Liver (tissue), 9 donors: ENCODE results near the gene PDRG1. TPM values are rescaled to one million over a fixed set of nuclear protein-coding genes. Genes with fewer than 3 reads are reported as not detected.

ENCODE experiments used
- DNase-seq: peaks from one replicate; pipeline ENCODE4 v3.0.0-alpha.2; 2017; ENCODE audit warnings: low spot score
- H3K27ac ChIP-seq, 2 donors: one replicate each; pipeline ENCODE4 v1.7.0; 2013; ENCODE audit warnings: inconsistent platforms in 2 of 2, low read length in 2 of 2, control low read depth in 1 of 2, low read depth in 1 of 2, mild to moderate bottlenecking in 1 of 2
- H3K27me3 ChIP-seq, 4 donors: one replicate each; pipeline versions ENCODE4 v1.6.1 to v1.7.0; 2013; ENCODE audit warnings: low read length in 3 of 4, inconsistent platforms in 1 of 4, mild to moderate bottlenecking in 1 of 4, moderate library complexity in 1 of 4; ENCODE audit not compliant: control insufficient read depth in 4 of 4, insufficient read depth in 4 of 4
- H3K36me3 ChIP-seq, 4 donors: one replicate each; pipeline versions ENCODE4 v1.6.1 to v1.7.0; 2013; ENCODE audit warnings: low read length in 3 of 4, mild to moderate bottlenecking in 3 of 4, low read depth in 1 of 4, moderate library complexity in 1 of 4; ENCODE audit not compliant: control insufficient read depth in 4 of 4, insufficient read depth in 3 of 4
- H3K4me1 ChIP-seq, 4 donors: one replicate each; pipeline versions ENCODE4 v1.6.1 to v1.7.0; 2013; ENCODE audit warnings: low read length in 3 of 4, mild to moderate bottlenecking in 3 of 4, moderate library complexity in 1 of 4; ENCODE audit not compliant: control insufficient read depth in 4 of 4, insufficient read depth in 4 of 4
- H3K4me3 ChIP-seq, 3 donors: one replicate each; pipeline versions ENCODE4 v1.6.1 to v1.7.0; 2013; ENCODE audit warnings: low read length in 3 of 3, control low read depth in 1 of 3, low read depth in 1 of 3, mild to moderate bottlenecking in 1 of 3
- H3K9ac ChIP-seq, 2 donors: one replicate each; pipeline ENCODE4 v1.7.0; 2013; ENCODE audit warnings: low read length in 2 of 2, mild to moderate bottlenecking in 2 of 2, moderate library complexity in 2 of 2, control low read depth in 1 of 2, low read depth in 1 of 2
- H3K9me3 ChIP-seq, 4 donors: one replicate each; pipeline versions ENCODE4 v1.6.1 to v1.7.0; 2013; ENCODE audit warnings: low read length in 3 of 4; ENCODE audit not compliant: control insufficient read depth in 4 of 4
- EGR1 ChIP-seq, 2 donors: IDR thresholded peaks; 2 replicates each; pipeline ENCODE4 v1.6.1; 2016 to 2018; ENCODE audit warnings: antibody characterized with exemption in 2 of 2, low read depth in 2 of 2
- FOXA1 ChIP-seq: IDR thresholded peaks from 2 replicates; pipeline ENCODE4 v1.6.1; 2016; ENCODE audit warnings: antibody characterized with exemption
- FOXA2 ChIP-seq: IDR thresholded peaks from 2 replicates; pipeline ENCODE4 v1.6.1; 2016; ENCODE audit warnings: antibody characterized with exemption
- GABPA ChIP-seq, 2 donors: IDR thresholded peaks in 1 of 2; conservative IDR thresholded peaks in 1 of 2; 2 replicates each; pipeline ENCODE4 v1.6.1; 2016; ENCODE audit warnings: antibody characterized with exemption in 2 of 2, mild to moderate bottlenecking in 1 of 2, moderate library complexity in 1 of 2
- HNF4A ChIP-seq, 2 donors: conservative IDR thresholded peaks; 2 replicates each; pipeline ENCODE4 v1.6.1; 2016; ENCODE audit warnings: antibody characterized with exemption in 2 of 2, mild to moderate bottlenecking in 2 of 2
- HNF4G ChIP-seq: IDR thresholded peaks from 2 replicates; pipeline ENCODE4 v1.6.1; 2016; ENCODE audit warnings: antibody characterized with exemption
- JUND ChIP-seq, 2 donors: IDR thresholded peaks; 2 replicates each; pipeline ENCODE4 v1.6.1; 2016; ENCODE audit warnings: antibody characterized with exemption in 2 of 2
- NR2F2 ChIP-seq: IDR thresholded peaks from 2 replicates; pipeline ENCODE4 v1.6.1; 2016; ENCODE audit warnings: antibody characterized with exemption
- RAD21 ChIP-seq, 2 donors: IDR thresholded peaks; 2 replicates each; pipeline ENCODE4 v1.6.1; 2016; ENCODE audit warnings: antibody characterized with exemption in 2 of 2, mild to moderate bottlenecking in 2 of 2
- RXRA ChIP-seq, 2 donors: IDR thresholded peaks; 2 replicates each; pipeline ENCODE4 v1.6.1; 2017 to 2018; ENCODE audit warnings: antibody characterized with exemption in 2 of 2, mild to moderate bottlenecking in 1 of 2
- SP1 ChIP-seq: IDR thresholded peaks from 2 replicates; pipeline ENCODE4 v1.6.1; 2018; ENCODE audit warnings: antibody characterized with exemption, mild to moderate bottlenecking
- TAF1 ChIP-seq: conservative IDR thresholded peaks from 2 replicates; pipeline ENCODE4 v1.6.1; 2016; ENCODE audit warnings: antibody characterized with exemption, mild to moderate bottlenecking
- YY1 ChIP-seq: IDR thresholded peaks from 2 replicates; pipeline ENCODE4 v1.6.1; 2016; ENCODE audit warnings: antibody characterized with exemption, mild to moderate bottlenecking
- WGBS: extraction: QIAGEN DNeasy Blood & Tissue Kit; methylation state at CpG from one replicate; pipeline ENCODE4 v1.1.7; 2013; 5-methylcytosine and 5-hydroxymethylcytosine counted together
- polyA plus RNA-seq, 2 donors: library from polyadenylated mRNA; stranded (reverse) in 1 of 2; unstranded in 1 of 2; fragments of 200-250 nt in 1 of 2; fragments of >200 nt in 1 of 2; fragmentation: Nextera tagmentation in 1 of 2; extraction: Ambion mirVana in 1 of 2; gene quantifications; one replicate each; pipeline versions ENCODE4 v1.2.1 to v1.2.3, GENCODE V29; 2013 to 2015
- total RNA-seq, 2 donors: library from RNA; depleted of rRNA; stranded (reverse); fragments of >200 nt; gene quantifications; one replicate each; pipeline ENCODE4 v1.2.3, GENCODE V29; 2014
- TF ChIP-seq, protein P1 (sequence below): IDR thresholded peaks from 2 replicates; pipeline ENCODE4 v1.6.1; 2016; ENCODE audit warnings: antibody characterized with exemption
- TF ChIP-seq, protein P2 (sequence below): fragments of 150-350 bp; IDR thresholded peaks from 2 replicates; pipeline ENCODE4 v1.5.1; 2017; ENCODE audit warnings: improper control_type of control experiment, low read depth, low read length; ENCODE audit not compliant: missing input control
- TF ChIP-seq, protein P3 (sequence below): IDR thresholded peaks from 2 replicates; pipeline ENCODE4 v1.6.1; 2016; ENCODE audit warnings: antibody characterized with exemption, mild to moderate bottlenecking
- TF ChIP-seq, protein P4 (sequence below): IDR thresholded peaks from 2 replicates; pipeline ENCODE4 v1.6.1; 2016; ENCODE audit warnings: antibody characterized with exemption
- donor health status: healthy.
- donor health status: healthy.
- donor health status: healthy.
- donor health status: healthy.
- donor health status: healthy.

The PDRG1 gene
- total and polyA plus RNA-seq, 4 donors, result 2.2 to 8.0 (median 3.6) TPM

DNA sequence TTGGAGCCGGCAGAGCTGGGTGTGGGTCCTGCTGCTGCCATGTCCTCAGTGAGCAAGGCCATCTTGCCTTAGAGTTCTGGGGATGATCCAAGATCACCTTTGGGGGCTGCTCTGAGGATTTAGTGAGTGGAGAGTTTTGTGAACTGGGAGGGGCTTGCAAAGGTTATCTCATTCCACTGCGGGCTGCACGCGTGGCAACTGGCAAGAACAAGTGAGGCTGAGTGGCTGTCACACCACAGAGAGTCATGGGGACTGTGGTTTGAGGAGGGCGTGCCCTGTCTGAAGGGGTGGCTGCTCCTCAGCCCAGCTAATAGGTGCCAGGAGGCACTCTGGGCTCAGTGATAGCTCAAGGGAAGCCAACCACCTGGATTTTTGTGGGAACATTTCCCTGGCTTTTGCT lies 43.8 kb downstream of the PDRG1 start:
- TF ChIP-seq JUND (IDR thresholded peaks at IDR 0.05) (no peak), GABPA (IDR thresholded peaks at IDR 0.05 in 1 of 2, conservative IDR thresholded peaks at IDR 0.05 in 1 of 2) (no peak), HNF4G (no peak), FOXA2 (no peak), RXRA (IDR thresholded peaks at IDR 0.05) (no peak), YY1 (no peak), HNF4A (conservative IDR thresholded peaks at IDR 0.05) (no peak), TAF1 (no peak), EGR1 (IDR thresholded peaks at IDR 0.05; ENCODE audit: low read depth in 2 of 2) (no peak)
- TF ChIP-seq, protein P1, sequence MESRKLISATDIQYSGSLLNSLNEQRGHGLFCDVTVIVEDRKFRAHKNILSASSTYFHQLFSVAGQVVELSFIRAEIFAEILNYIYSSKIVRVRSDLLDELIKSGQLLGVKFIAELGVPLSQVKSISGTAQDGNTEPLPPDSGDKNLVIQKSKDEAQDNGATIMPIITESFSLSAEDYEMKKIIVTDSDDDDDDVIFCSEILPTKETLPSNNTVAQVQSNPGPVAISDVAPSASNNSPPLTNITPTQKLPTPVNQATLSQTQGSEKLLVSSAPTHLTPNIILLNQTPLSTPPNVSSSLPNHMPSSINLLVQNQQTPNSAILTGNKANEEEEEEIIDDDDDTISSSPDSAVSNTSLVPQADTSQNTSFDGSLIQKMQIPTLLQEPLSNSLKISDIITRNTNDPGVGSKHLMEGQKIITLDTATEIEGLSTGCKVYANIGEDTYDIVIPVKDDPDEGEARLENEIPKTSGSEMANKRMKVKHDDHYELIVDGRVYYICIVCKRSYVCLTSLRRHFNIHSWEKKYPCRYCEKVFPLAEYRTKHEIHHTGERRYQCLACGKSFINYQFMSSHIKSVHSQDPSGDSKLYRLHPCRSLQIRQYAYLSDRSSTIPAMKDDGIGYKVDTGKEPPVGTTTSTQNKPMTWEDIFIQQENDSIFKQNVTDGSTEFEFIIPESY, result no peak
- TF ChIP-seq, protein P2, sequence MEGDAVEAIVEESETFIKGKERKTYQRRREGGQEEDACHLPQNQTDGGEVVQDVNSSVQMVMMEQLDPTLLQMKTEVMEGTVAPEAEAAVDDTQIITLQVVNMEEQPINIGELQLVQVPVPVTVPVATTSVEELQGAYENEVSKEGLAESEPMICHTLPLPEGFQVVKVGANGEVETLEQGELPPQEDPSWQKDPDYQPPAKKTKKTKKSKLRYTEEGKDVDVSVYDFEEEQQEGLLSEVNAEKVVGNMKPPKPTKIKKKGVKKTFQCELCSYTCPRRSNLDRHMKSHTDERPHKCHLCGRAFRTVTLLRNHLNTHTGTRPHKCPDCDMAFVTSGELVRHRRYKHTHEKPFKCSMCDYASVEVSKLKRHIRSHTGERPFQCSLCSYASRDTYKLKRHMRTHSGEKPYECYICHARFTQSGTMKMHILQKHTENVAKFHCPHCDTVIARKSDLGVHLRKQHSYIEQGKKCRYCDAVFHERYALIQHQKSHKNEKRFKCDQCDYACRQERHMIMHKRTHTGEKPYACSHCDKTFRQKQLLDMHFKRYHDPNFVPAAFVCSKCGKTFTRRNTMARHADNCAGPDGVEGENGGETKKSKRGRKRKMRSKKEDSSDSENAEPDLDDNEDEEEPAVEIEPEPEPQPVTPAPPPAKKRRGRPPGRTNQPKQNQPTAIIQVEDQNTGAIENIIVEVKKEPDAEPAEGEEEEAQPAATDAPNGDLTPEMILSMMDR, result no peak
- TF ChIP-seq, protein P3, sequence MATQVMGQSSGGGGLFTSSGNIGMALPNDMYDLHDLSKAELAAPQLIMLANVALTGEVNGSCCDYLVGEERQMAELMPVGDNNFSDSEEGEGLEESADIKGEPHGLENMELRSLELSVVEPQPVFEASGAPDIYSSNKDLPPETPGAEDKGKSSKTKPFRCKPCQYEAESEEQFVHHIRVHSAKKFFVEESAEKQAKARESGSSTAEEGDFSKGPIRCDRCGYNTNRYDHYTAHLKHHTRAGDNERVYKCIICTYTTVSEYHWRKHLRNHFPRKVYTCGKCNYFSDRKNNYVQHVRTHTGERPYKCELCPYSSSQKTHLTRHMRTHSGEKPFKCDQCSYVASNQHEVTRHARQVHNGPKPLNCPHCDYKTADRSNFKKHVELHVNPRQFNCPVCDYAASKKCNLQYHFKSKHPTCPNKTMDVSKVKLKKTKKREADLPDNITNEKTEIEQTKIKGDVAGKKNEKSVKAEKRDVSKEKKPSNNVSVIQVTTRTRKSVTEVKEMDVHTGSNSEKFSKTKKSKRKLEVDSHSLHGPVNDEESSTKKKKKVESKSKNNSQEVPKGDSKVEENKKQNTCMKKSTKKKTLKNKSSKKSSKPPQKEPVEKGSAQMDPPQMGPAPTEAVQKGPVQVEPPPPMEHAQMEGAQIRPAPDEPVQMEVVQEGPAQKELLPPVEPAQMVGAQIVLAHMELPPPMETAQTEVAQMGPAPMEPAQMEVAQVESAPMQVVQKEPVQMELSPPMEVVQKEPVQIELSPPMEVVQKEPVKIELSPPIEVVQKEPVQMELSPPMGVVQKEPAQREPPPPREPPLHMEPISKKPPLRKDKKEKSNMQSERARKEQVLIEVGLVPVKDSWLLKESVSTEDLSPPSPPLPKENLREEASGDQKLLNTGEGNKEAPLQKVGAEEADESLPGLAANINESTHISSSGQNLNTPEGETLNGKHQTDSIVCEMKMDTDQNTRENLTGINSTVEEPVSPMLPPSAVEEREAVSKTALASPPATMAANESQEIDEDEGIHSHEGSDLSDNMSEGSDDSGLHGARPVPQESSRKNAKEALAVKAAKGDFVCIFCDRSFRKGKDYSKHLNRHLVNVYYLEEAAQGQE, result no peak
- TF ChIP-seq, protein P4, sequence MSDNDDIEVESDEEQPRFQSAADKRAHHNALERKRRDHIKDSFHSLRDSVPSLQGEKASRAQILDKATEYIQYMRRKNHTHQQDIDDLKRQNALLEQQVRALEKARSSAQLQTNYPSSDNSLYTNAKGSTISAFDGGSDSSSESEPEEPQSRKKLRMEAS, result no peak
- no peaks in the 10 kb centered on the region for H3K36me3 ChIP-seq
- no peak overlapping the region for H3K4me3 ChIP-seq
- H3K4me1 ChIP-seq, result no peaks in the 10 kb centered on the region
- H3K27ac ChIP-seq, result no peak overlapping the region
- no peaks in the 10 kb centered on the region for H3K9me3 ChIP-seq
- H3K9ac ChIP-seq, result no peak overlapping the region
- H3K27me3 ChIP-seq, result no peaks in the 10 kb centered on the region
- no peak for DNase-seq
- 72% methylated on average over 5 of the region's 5 CpGs for WGBS

DNA sequence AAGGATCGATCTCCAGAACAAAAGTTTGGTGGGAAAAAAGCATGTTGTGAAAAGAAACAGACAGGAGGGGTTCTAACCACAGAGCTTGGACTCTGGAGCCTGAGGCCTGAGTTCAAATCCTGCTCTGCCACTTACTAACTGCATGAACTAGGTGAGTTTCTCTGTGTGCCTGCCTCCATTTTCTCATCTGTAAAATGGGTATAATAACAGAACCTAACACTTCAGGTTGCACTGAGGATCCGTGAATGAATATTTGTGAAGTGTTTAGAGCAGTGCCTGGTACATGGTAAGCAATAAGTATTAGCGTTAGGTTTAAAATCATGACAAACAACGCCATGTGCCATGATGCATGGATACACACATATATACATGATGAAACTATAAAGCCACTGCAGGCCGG lies 44.8 kb downstream of the PDRG1 start:
- DNase-seq, result no peak
- 87% methylated on average over 5 of the region's 5 CpGs for WGBS
- TF ChIP-seq TAF1 (no peak), SP1 (no peak), YY1 (no peak), EGR1 (IDR thresholded peaks at IDR 0.05; ENCODE audit: low read depth in 2 of 2) (no peak), GABPA (IDR thresholded peaks at IDR 0.05 in 1 of 2, conservative IDR thresholded peaks at IDR 0.05 in 1 of 2) (no peak), FOXA1 (no peak), NR2F2 (no peak), FOXA2 (no peak), HNF4A (conservative IDR thresholded peaks at IDR 0.05) (no peak), RAD21 (IDR thresholded peaks at IDR 0.05) (no peak), JUND (IDR thresholded peaks at IDR 0.05) (no peak), HNF4G (no peak)
- TF ChIP-seq, protein P3, result no peak
- TF ChIP-seq, protein P2, result no peak

More for the DNA sequence above, 44.8 kb downstream of the PDRG1 start:
- no peaks in the 10 kb centered on the region for H3K4me1 ChIP-seq
- H3K9me3 ChIP-seq, result no peaks in the 10 kb centered on the region
- no peaks in the 10 kb centered on the region for H3K36me3 ChIP-seq
- H3K9ac ChIP-seq, result no peak overlapping the region
- no peaks in the 10 kb centered on the region for H3K27me3 ChIP-seq
- H3K27ac ChIP-seq, result no peak overlapping the region
- no peak overlapping the region for H3K4me3 ChIP-seq
